HepG2 (cell line): ENCODE measurements around the gene KRT17. TPM values are rescaled to one million over a fixed set of nuclear protein-coding genes. Genes with fewer than 3 reads are reported as not detected.

Experiments used
- ATAC-seq: fragments of 200-7000 bp; cut with Tn5 transposase; 3 replicates; pipeline ENCODE4 v1.9.1; 2020; ENCODE audit warnings: mild to moderate bottlenecking, moderate library complexity
- BruUV-seq: library from RNA; stranded (reverse); fragments of 400-500 nt; replicated peaks from 2 replicates; lab custom pipeline; 2021; lab: Mats Ljungman, UMichigan
- CTCF ChIA-PET: fragments of 300-600 bp; formaldehyde crosslinking; extraction: SDS; loops from one replicate; lab custom pipeline; 2021; ENCODE audit warnings: low total read pairs, inconsistent platforms, low intra/inter-chr PET ratio; lab: Yijun Ruan, JAX
- POLR2A ChIA-PET: fragments of 350-600 bp; sonication (Branson Sonifier 250); formaldehyde crosslinking; loops from one replicate; lab custom pipeline; 2020; ENCODE audit warnings: antibody characterized with exemption, inconsistent platforms; lab: Yijun Ruan, JAX
- DNase-seq: peaks from one replicate; pipeline ENCODE4 v3.0.0-alpha.2; 2015; ENCODE audit warnings: low spot score
- FAIRE-seq: peaks from 3 replicates; lab custom pipeline; 2011; peaks lifted over from hg19 to GRCh38; lab: Jason Lieb, UNC
- H2AFZ ChIP-seq: one replicate; pipeline ENCODE4 v1.6.1; 2011; ENCODE audit warnings: low read length, inconsistent platforms
- H3K27ac ChIP-seq: fragments of 300-600 bp; 3 replicates; pipeline ENCODE4 v1.8.0; 2011; ENCODE audit warnings: mixed run types, mild to moderate bottlenecking, mixed read lengths, low read length, inconsistent platforms; ENCODE audit not compliant: insufficient read depth; ENCODE audit errors: extremely low read length
- H3K27me3 ChIP-seq, 2 experiments: fragments of 200-600 bp in 1 of 2; 2 replicates in 1 of 2; 3 replicates in 1 of 2; pipeline versions ENCODE4 v1.6.0 to v1.8.0; 2011; ENCODE audit warnings: low read length in 2 of 2, mild to moderate bottlenecking in 2 of 2, moderate library complexity in 2 of 2, inconsistent platforms in 1 of 2; ENCODE audit not compliant: insufficient read depth in 2 of 2, control insufficient read depth in 1 of 2
- H3K36me3 ChIP-seq, 2 experiments: fragments of 200-600 bp in 1 of 2; replicated peaks in 1 of 2; 2 replicates in 1 of 2; 3 replicates in 1 of 2; pipeline versions ENCODE4 v1.5.1 to v1.8.0; 2011; ENCODE audit warnings: low read length in 2 of 2, inconsistent platforms in 1 of 2; ENCODE audit not compliant: insufficient read depth in 2 of 2, control insufficient read depth in 1 of 2
- H3K4me1 ChIP-seq: 2 replicates; pipeline ENCODE4 v1.5.1; 2012; ENCODE audit warnings: low read length, inconsistent platforms; ENCODE audit not compliant: insufficient read depth
- H3K4me2 ChIP-seq: 2 replicates; pipeline ENCODE4 v1.6.0; 2011; ENCODE audit warnings: low read depth, low read length, inconsistent platforms
- H3K4me3 ChIP-seq, 3 experiments: fragments of 200-600 bp in 1 of 3; sonication (generic), shearing (Covaris generic) in 1 of 3; replicated peaks in 1 of 3; 2 replicates each; pipeline ENCODE4 v1.5.1; 2011 to 2016; ENCODE audit warnings: low read length in 3 of 3, inconsistent platforms in 2 of 3, low read depth in 2 of 3, mild to moderate bottlenecking in 2 of 3, control low read depth in 1 of 3, mixed read lengths in 1 of 3; ENCODE audit not compliant: insufficient read depth in 1 of 3
- H3K79me2 ChIP-seq: one replicate; pipeline ENCODE4 v1.6.1; 2011; ENCODE audit warnings: low read length, inconsistent platforms; ENCODE audit not compliant: insufficient read depth
- H3K9ac ChIP-seq: 2 replicates; pipeline ENCODE4 v1.6.0; 2011; ENCODE audit warnings: mild to moderate bottlenecking, low read depth, low read length, inconsistent platforms; ENCODE audit not compliant: insufficient read depth
- H3K9me3 ChIP-seq: 2 replicates; pipeline ENCODE4 v1.5.1; 2012; ENCODE audit warnings: mild to moderate bottlenecking, low read length
- H4K20me1 ChIP-seq: 2 replicates; pipeline ENCODE4 v1.6.0; 2011; ENCODE audit warnings: inconsistent platforms, mild to moderate bottlenecking, low read length, moderate library complexity; ENCODE audit not compliant: insufficient read depth
- DMAP1 ChIP-seq: IDR thresholded peaks from 2 replicates; pipeline ENCODE4 v1.6.1; 2016
- GTF3A ChIP-seq: sonication (generic); formaldehyde crosslinking; conservative IDR thresholded peaks from 2 replicates; pipeline ENCODE4 v1.4.0; 2020; ENCODE audit warnings: mild to moderate bottlenecking, missing genetic modification reagents
- HMGXB4 ChIP-seq, 2 experiments: sonication (generic) in 1 of 2; formaldehyde crosslinking in 1 of 2; IDR thresholded peaks; 2 replicates each; pipeline versions ENCODE4 v1.4.0 to v1.6.1; 2018 to 2020; ENCODE audit warnings: missing genetic modification reagents in 2 of 2, borderline replicate concordance in 1 of 2, low read depth in 1 of 2, mild to moderate bottlenecking in 1 of 2, missing biosample characterization in 1 of 2
- MXD4 ChIP-seq: IDR thresholded peaks from 2 replicates; pipeline ENCODE4 v1.6.1; 2016; ENCODE audit warnings: mild to moderate bottlenecking, missing biosample characterization, missing genetic modification reagents
- SKIL ChIP-seq: sonication (generic); formaldehyde crosslinking; IDR thresholded peaks from 2 replicates; pipeline ENCODE4 v1.8.0; 2022; ENCODE audit warnings: missing genetic modification reagents, mild to moderate bottlenecking, moderate library complexity, borderline replicate concordance
- TARDBP ChIP-seq: sonication (generic); formaldehyde crosslinking; IDR thresholded peaks from 2 replicates; pipeline ENCODE4 v1.8.0; 2022; ENCODE audit warnings: mild to moderate bottlenecking, missing genetic modification reagents
- ZBTB38 ChIP-seq: sonication (generic); formaldehyde crosslinking; IDR thresholded peaks from 2 replicates; pipeline ENCODE4 v1.5.1; 2020; ENCODE audit warnings: mild to moderate bottlenecking, missing genetic modification reagents
- ZBTB7A ChIP-seq: sonication (generic); formaldehyde crosslinking; IDR thresholded peaks from 2 replicates; pipeline ENCODE4 v1.8.0; 2022; ENCODE audit warnings: mild to moderate bottlenecking, missing genetic modification reagents
- ZKSCAN8 ChIP-seq: IDR thresholded peaks from 2 replicates; pipeline ENCODE4 v1.6.1; 2016; ENCODE audit warnings: borderline replicate concordance, missing genetic modification reagents, missing compliant biosample characterization
- ZNF264 ChIP-seq: sonication (generic); formaldehyde crosslinking; IDR thresholded peaks from 2 replicates; pipeline ENCODE4 v1.4.0; 2020; ENCODE audit warnings: missing genetic modification reagents
- ZNF337 ChIP-seq: sonication (generic); formaldehyde crosslinking; IDR thresholded peaks from 2 replicates; pipeline ENCODE4 v1.5.1; 2020; ENCODE audit warnings: missing genetic modification reagents, low read depth, mild to moderate bottlenecking, borderline replicate concordance
- ZNF609 ChIP-seq: sonication (generic); formaldehyde crosslinking; IDR thresholded peaks from 2 replicates; pipeline ENCODE4 v1.4.0; 2020; ENCODE audit warnings: mild to moderate bottlenecking, missing genetic modification reagents, borderline replicate concordance
- WGBS: methylation state at CpG from one replicate; pipeline ENCODE4 v1.1.6; 2017; ENCODE audit warnings: low lambda C conversion rate; 5-methylcytosine and 5-hydroxymethylcytosine counted together
- in situ Hi-C: cut with HindIII; loops from 2 replicates; pipeline ENCODE4 v1.10.0; 2017; ENCODE audit warnings: low pct_unique_long_range_greater_than_20kb; ENCODE audit not compliant: extremely low pct_ligation_motif_present
- intact Hi-C: fragments of 100-400 bp; cut with micrococcal nuclease; formaldehyde crosslinking; loops from one replicate; pipeline ENCODE4 v1.10.0; 2022; ENCODE audit not compliant: unreplicated experiment
- polyA plus RNA-seq, 8 experiments: library from polyadenylated mRNA; depleted of rRNA in 3 of 8; stranded (reverse) in 7 of 8; unstranded in 1 of 8; fragments of >200 nt; fragmentation: Illumina TruSeq in 4 of 8; extraction: Trizol in 4 of 8; gene quantifications; 2 replicates each; pipeline versions ENCODE4 v1.2.1 to v1.2.3, GENCODE V29; 2011 to 2016; ENCODE audit warnings: low read depth in 4 of 8, missing spikeins in 1 of 8, mixed read lengths in 1 of 8; ENCODE audit not compliant: insufficient read depth in 1 of 8
- total RNA-seq, 5 experiments: library from RNA; depleted of rRNA; stranded (reverse); fragments of >200 nt; fragmentation: Illumina TruSeq; extraction: Trizol; gene quantifications; 2 replicates each; pipeline ENCODE4 v1.2.3, GENCODE V29; 2016; ENCODE audit warnings: low read depth in 1 of 5

KRT17 gene
- total and polyA plus RNA-seq, 2 of the 13 experiments (the other 11 are each of a cell fraction or from before 2014, with no cell fraction given): 0.38 to 0.82 TPM

- in situ Hi-C loops: no loop called here
- WGBS: 46% methylated on average over 4 of the region's 5 CpGs
- no peak for TF ChIP-seq GTF3A (CRISPR knock-in tag)
- TF ChIP-seq ZKSCAN8 (CRISPR knock-in tag): no peak
- TF ChIP-seq TARDBP: no peak
- no peak for TF ChIP-seq HMGXB4 (CRISPR knock-in tag; IDR thresholded peaks at IDR 0.05; ENCODE audit: borderline replicate concordance in 1 of 2, low read depth in 1 of 2)
- TF ChIP-seq ZNF264 (CRISPR knock-in tag): no peak
- TF ChIP-seq MXD4: no peak
- TF ChIP-seq ZBTB7A (CRISPR knock-in tag): no peak
- no peak for TF ChIP-seq ZBTB38 (CRISPR knock-in tag)
- no peak for TF ChIP-seq SKIL (CRISPR knock-in tag)
- TF ChIP-seq ZNF337 (CRISPR knock-in tag): no peak
- TF ChIP-seq DMAP1 (CRISPR knock-in tag): no peak
- TF ChIP-seq ZNF609 (CRISPR knock-in tag): no peak
- FAIRE-seq (no peak), ATAC-seq (no peak), DNase-seq (no peak)
- Histone ChIP-seq H4K20me1 (no peaks in the 10 kb centered on the region), H3K36me3 (no peaks in the 10 kb centered on the region), H3K4me3 (no peak overlapping the region), H3K4me2 (no peak overlapping the region), H3K4me1 (peaks cover 20% of the 10 kb centered on the region), H3K27me3 (peaks cover 19 to 57% of the 10 kb centered on the region in 2 experiments), H3K79me2 (no peaks in the 10 kb centered on the region), H3K9me3 (no peaks in the 10 kb centered on the region), H3K27ac (no peak overlapping the region), H2AFZ (no peak overlapping the region), H3K9ac (no peak overlapping the region)
- BruUV-seq: no TSS peak
- intact Hi-C loops: no loop called here
- ChIA-PET CTCF (interaction anchor here (11.1 kb wide), 1 partner anchor 12 kb away, joined by 242 read pairs; no protein-coding TSS in a partner anchor), POLR2A (no interaction called here)
These were observed 28.1 kb upstream of the KRT17 start for GRCh38 chr17:41652461-41652970.
